Measurements from ENCODE around the gene MTHFD1. TPM values are rescaled to one million over a fixed set of nuclear protein-coding genes. Genes with fewer than 3 reads are reported as not detected.

Gene MTHFD1
- total and polyA plus RNA-seq, 9 of the 15 experiments (the other 6 are each of a cell fraction or from before 2014, with no cell fraction given): 66.7 to 158 (median 90.9) TPM

DNA sequence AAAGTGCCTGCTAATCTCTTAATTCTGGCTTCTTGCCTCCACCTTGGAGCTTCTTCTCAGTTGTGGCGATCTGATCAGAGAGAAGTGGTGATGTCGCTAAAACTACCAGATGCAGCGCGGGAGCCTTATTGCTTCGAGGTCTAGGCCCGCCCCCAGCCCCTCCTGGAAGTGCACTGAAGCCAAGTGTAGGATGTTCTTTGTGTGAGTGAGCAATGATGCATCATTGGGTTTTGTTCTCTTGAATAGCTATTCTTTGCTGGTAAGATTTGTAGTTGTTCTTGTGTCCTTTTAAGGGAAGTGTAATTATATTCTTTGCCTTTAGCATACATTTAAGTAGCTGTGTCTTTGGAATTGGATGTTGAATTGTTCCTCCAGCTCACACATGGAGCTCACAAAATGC is 35.8 kb downstream of the MTHFD1 start:
- ATAC-seq (no peak), FAIRE-seq (no peak), DNase-seq (ENCODE audit: extremely low read depth in 1 of 4, low spot score in 3 of 4) (no peak)
- Histone ChIP-seq H3K9me3 (replicated peaks; ENCODE audit: control insufficient read depth, insufficient read depth, low read depth, low read length) (no peaks in the 10 kb centered on the region), H2AFZ (ENCODE audit: low read depth, low read length) (no peak overlapping the region), H3K4me1 (replicated peaks in 1 of 2; ENCODE audit: control insufficient read depth in 2 of 2, insufficient read depth in 2 of 2, low read length in 2 of 2) (no peaks in the 10 kb centered on the region), H3K4me2 (ENCODE audit: insufficient read depth, low read length) (no peak overlapping the region), H3K9ac (ENCODE audit: insufficient read depth in 1 of 2, low read depth in 2 of 2, low read length in 2 of 2) (no peak overlapping the region), H3K36me3 (ENCODE audit: control insufficient read depth, insufficient read depth, low read length) (peaks cover 87% of the 10 kb centered on the region), H3K4me3 (no peak overlapping the region), H3K9me1 (ENCODE audit: control insufficient read depth, insufficient read depth, low read length) (no peaks in the 10 kb centered on the region), H3K79me2 (ENCODE audit: control insufficient read depth, insufficient read depth, low read length) (no peaks in the 10 kb centered on the region), H3K27me3 (ENCODE audit: control insufficient read depth in 2 of 2, insufficient read depth in 2 of 2, low read length in 2 of 2) (no peaks in the 10 kb centered on the region), H3K27ac (ENCODE audit: extremely low read depth, low read depth, low read length) (no peak overlapping the region), H4K20me1 (replicated peaks; ENCODE audit: control insufficient read depth, insufficient read depth, low read length) (no peaks in the 10 kb centered on the region)
- in situ Hi-C loops (cut with MboI): no loop called here
- CTCF ChIA-PET (ENCODE audit: low intra/inter-chr PET ratio): no interaction called here
- WGBS (ENCODE audit: insufficient coverage, low coverage, missing lambda C conversion rate): 96% methylated on average over 5 of the region's 6 CpGs
- BruUV-seq (replicated peaks): no TSS peak
- intact Hi-C loops (cut with micrococcal nuclease): loop anchor here (10.0 kb wide), 1 partner anchor 79 kb away; no protein-coding TSS in a partner anchor
- POLR2A ChIA-PET: interaction anchor here (0.8 kb wide), 1 partner anchor 16 kb away, joined by 4 read pairs; no protein-coding TSS in a partner anchor
- TF ChIP-seq, protein P1, sequence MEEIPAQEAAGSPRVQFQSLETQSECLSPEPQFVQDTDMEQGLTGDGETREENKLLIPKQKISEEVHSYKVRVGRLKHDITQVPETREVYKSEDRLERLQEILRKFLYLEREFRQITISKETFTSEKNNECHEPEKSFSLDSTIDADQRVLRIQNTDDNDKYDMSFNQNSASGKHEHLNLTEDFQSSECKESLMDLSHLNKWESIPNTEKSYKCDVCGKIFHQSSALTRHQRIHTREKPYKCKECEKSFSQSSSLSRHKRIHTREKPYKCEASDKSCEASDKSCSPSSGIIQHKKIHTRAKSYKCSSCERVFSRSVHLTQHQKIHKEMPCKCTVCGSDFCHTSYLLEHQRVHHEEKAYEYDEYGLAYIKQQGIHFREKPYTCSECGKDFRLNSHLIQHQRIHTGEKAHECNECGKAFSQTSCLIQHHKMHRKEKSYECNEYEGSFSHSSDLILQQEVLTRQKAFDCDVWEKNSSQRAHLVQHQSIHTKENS (CRISPR knock-in tag; IDR thresholded peaks at IDR 0.05): no peak
- TF ChIP-seq NCOA4 (IDR thresholded peaks at IDR 0.05; ENCODE audit: partially characterized antibody): no peak
- TF ChIP-seq KLF10 (CRISPR knock-in tag; IDR thresholded peaks at IDR 0.05): no peak
- TF ChIP-seq, protein P2, sequence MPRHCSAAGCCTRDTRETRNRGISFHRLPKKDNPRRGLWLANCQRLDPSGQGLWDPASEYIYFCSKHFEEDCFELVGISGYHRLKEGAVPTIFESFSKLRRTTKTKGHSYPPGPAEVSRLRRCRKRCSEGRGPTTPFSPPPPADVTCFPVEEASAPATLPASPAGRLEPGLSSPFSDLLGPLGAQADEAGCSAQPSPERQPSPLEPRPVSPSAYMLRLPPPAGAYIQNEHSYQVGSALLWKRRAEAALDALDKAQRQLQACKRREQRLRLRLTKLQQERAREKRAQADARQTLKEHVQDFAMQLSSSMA (CRISPR knock-in tag; IDR thresholded peaks at IDR 0.05): no peak
- TF ChIP-seq CBFA2T3 (IDR thresholded peaks at IDR 0.05): no peak
- TF ChIP-seq, protein P3, sequence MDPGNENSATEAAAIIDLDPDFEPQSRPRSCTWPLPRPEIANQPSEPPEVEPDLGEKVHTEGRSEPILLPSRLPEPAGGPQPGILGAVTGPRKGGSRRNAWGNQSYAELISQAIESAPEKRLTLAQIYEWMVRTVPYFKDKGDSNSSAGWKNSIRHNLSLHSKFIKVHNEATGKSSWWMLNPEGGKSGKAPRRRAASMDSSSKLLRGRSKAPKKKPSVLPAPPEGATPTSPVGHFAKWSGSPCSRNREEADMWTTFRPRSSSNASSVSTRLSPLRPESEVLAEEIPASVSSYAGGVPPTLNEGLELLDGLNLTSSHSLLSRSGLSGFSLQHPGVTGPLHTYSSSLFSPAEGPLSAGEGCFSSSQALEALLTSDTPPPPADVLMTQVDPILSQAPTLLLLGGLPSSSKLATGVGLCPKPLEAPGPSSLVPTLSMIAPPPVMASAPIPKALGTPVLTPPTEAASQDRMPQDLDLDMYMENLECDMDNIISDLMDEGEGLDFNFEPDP (CRISPR knock-in tag; IDR thresholded peaks at IDR 0.05): no peak
- no peak for TF ChIP-seq JUN (IDR thresholded peaks at IDR 0.05; ENCODE audit: borderline replicate concordance, low read depth, low read length)
- no peak for TF ChIP-seq JUN (CRISPR knock-in tag; IDR thresholded peaks at IDR 0.05; ENCODE audit: borderline replicate concordance)
- TF ChIP-seq, protein P4, sequence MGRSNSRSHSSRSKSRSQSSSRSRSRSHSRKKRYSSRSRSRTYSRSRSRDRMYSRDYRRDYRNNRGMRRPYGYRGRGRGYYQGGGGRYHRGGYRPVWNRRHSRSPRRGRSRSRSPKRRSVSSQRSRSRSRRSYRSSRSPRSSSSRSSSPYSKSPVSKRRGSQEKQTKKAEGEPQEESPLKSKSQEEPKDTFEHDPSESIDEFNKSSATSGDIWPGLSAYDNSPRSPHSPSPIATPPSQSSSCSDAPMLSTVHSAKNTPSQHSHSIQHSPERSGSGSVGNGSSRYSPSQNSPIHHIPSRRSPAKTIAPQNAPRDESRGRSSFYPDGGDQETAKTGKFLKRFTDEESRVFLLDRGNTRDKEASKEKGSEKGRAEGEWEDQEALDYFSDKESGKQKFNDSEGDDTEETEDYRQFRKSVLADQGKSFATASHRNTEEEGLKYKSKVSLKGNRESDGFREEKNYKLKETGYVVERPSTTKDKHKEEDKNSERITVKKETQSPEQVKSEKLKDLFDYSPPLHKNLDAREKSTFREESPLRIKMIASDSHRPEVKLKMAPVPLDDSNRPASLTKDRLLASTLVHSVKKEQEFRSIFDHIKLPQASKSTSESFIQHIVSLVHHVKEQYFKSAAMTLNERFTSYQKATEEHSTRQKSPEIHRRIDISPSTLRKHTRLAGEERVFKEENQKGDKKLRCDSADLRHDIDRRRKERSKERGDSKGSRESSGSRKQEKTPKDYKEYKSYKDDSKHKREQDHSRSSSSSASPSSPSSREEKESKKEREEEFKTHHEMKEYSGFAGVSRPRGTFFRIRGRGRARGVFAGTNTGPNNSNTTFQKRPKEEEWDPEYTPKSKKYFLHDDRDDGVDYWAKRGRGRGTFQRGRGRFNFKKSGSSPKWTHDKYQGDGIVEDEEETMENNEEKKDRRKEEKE (IDR thresholded peaks at IDR 0.05; ENCODE audit: borderline replicate concordance in 1 of 2, control insufficient read depth in 1 of 2, low read depth in 2 of 2, low read length in 1 of 2): no peak
- no peak for TF ChIP-seq ZNF24 (IDR thresholded peaks at IDR 0.05)
- TF ChIP-seq, protein P5, sequence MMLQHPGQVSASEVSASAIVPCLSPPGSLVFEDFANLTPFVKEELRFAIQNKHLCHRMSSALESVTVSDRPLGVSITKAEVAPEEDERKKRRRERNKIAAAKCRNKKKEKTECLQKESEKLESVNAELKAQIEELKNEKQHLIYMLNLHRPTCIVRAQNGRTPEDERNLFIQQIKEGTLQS (IDR thresholded peaks at IDR 0.05): no peak
- TF ChIP-seq, protein P5 (CRISPR knock-in tag; conservative IDR thresholded peaks at IDR 0.05): no peak
- no peak for TF ChIP-seq ZNF551 (CRISPR knock-in tag; IDR thresholded peaks at IDR 0.05)
- TF ChIP-seq ZNF212 (CRISPR knock-in tag; IDR thresholded peaks at IDR 0.05): no peak
- TF ChIP-seq MEIS2 (IDR thresholded peaks at IDR 0.05; ENCODE audit: partially characterized antibody): no peak
